HCT116 (cell line): ENCODE results near the gene FARP1. TPM values are rescaled to one million over a fixed set of nuclear protein-coding genes. Genes with fewer than 3 reads are reported as not detected.

Source experiments
- ATAC-seq: fragments of 200-7000 bp; cut with Tn5 transposase; 2 replicates; pipeline ENCODE4 v1.9.1; 2020; ENCODE audit warnings: mild to moderate bottlenecking, moderate library complexity
- BruUV-seq: library from RNA; stranded (reverse); fragments of 400-500 nt; replicated peaks from 2 replicates; lab custom pipeline; 2021; lab: Mats Ljungman, UMichigan
- CTCF ChIA-PET: fragments of 300-600 bp; sonication (Branson Sonifier 250); formaldehyde crosslinking; loops from one replicate; lab custom pipeline; 2021; ENCODE audit warnings: antibody characterized with exemption; lab: Charles Lee
- POLR2A ChIA-PET: fragments of 300-600, 350-600 bp; sonication (Branson Sonifier 250); formaldehyde crosslinking; loops from one replicate; lab custom pipeline; 2021; ENCODE audit warnings: antibody characterized with exemption; lab: Charles Lee
- RAD21 ChIA-PET, 2 experiments: fragments of 300-600 bp; sonication (Branson Sonifier 250); formaldehyde crosslinking; loops; one replicate each; lab custom pipeline; 2023; ENCODE audit warnings: low total read pairs in 2 of 2; ENCODE audit not compliant: uncharacterized antibody in 2 of 2, unreplicated experiment in 2 of 2, low non-redundant PET in 1 of 2; lab: Charles Lee
- DNase-seq: peaks from one replicate; pipeline ENCODE4 v3.0.0-alpha.2; 2010; ENCODE audit warnings: low read depth, low spot score
- H2AFZ ChIP-seq: fragments of 200-600 bp; shearing (Covaris generic), sonication (generic); 2 replicates; pipeline ENCODE4 v1.6.1; 2017; ENCODE audit warnings: low read depth, mixed run types, mixed read lengths, antibody characterized with exemption, low read length; ENCODE audit not compliant: poor library complexity, severe bottlenecking
- H3K27ac ChIP-seq: 2 replicates; pipeline ENCODE4 v1.5.1; 2012; ENCODE audit warnings: low read depth, low read length
- H3K27me3 ChIP-seq: fragments of 200-600 bp; sonication (generic); 2 replicates; pipeline ENCODE4 v1.6.1; 2016; ENCODE audit warnings: mixed run types, low read length, mixed read lengths; ENCODE audit not compliant: insufficient read depth
- H3K36me3 ChIP-seq, 2 experiments: fragments of 200-500 bp in 1 of 2; fragments of 200-600 bp in 1 of 2; sonication (Bioruptor generic) in 1 of 2; sonication (generic) in 1 of 2; 2 replicates each; pipeline versions ENCODE4 v1.5.1 to v1.6.1; 2014 to 2016; ENCODE audit warnings: low read length in 2 of 2, inconsistent platforms in 1 of 2, mixed read lengths in 1 of 2, mixed run types in 1 of 2; ENCODE audit not compliant: insufficient read depth in 2 of 2, control insufficient read depth in 1 of 2
- H3K4me1 ChIP-seq, 2 experiments: fragments of 200-600 bp in 1 of 2; sonication (generic) in 1 of 2; 2 replicates each; pipeline versions ENCODE4 v1.5.1 to v1.6.1; 2012 to 2017; ENCODE audit warnings: low read length in 2 of 2, inconsistent platforms in 1 of 2, mild to moderate bottlenecking in 1 of 2, mixed read lengths in 1 of 2, mixed run types in 1 of 2, moderate library complexity in 1 of 2; ENCODE audit not compliant: insufficient read depth in 2 of 2, control insufficient read depth in 1 of 2
- H3K4me2 ChIP-seq: fragments of 200-600 bp; sonication (generic); 2 replicates; pipeline ENCODE4 v1.6.1; 2017; ENCODE audit warnings: mixed run types, low read length, mixed read lengths
- H3K4me3 ChIP-seq, 2 experiments: fragments of 200-600 bp in 1 of 2; sonication (generic) in 1 of 2; replicated peaks in 1 of 2; 2 replicates each; pipeline ENCODE4 v1.5.1; 2011 to 2016; ENCODE audit warnings: low read length in 2 of 2, control low read depth in 1 of 2, low read depth in 1 of 2, mild to moderate bottlenecking in 1 of 2, mixed read lengths in 1 of 2, mixed run types in 1 of 2
- H3K79me2 ChIP-seq: fragments of 200-600 bp; sonication (generic); 2 replicates; pipeline ENCODE4 v1.6.1; 2017; ENCODE audit warnings: mild to moderate bottlenecking, mixed run types, low read length, moderate library complexity, mixed read lengths; ENCODE audit not compliant: insufficient read depth
- H3K9ac ChIP-seq: fragments of 200-600 bp; sonication (generic); 2 replicates; pipeline ENCODE4 v1.6.1; 2016; ENCODE audit warnings: low read length, mixed read lengths
- H3K9me2 ChIP-seq: fragments of 200-600 bp; sonication (generic), shearing (Covaris generic); 2 replicates; pipeline ENCODE4 v1.6.1; 2017; ENCODE audit warnings: mixed run types, mild to moderate bottlenecking, moderate library complexity; ENCODE audit not compliant: insufficient read depth
- H3K9me3 ChIP-seq, 2 experiments: fragments of 200-500 bp in 1 of 2; fragments of 200-600 bp in 1 of 2; sonication (Bioruptor generic) in 1 of 2; sonication (generic) in 1 of 2; 2 replicates each; pipeline ENCODE4 v1.6.1; 2014 to 2017; ENCODE audit warnings: low read length in 2 of 2, mixed read lengths in 2 of 2, inconsistent platforms in 1 of 2, low read depth in 1 of 2, mild to moderate bottlenecking in 1 of 2, mixed run types in 1 of 2, moderate library complexity in 1 of 2; ENCODE audit not compliant: control insufficient read depth in 1 of 2, insufficient read depth in 1 of 2
- H4K20me1 ChIP-seq: fragments of 200-600 bp; sonication (generic), shearing (Covaris generic); 2 replicates; pipeline ENCODE4 v1.6.1; 2017; ENCODE audit warnings: mixed run types, mild to moderate bottlenecking, moderate library complexity; ENCODE audit not compliant: insufficient read depth
- CBX3 ChIP-seq: IDR thresholded peaks from 2 replicates; pipeline ENCODE4 v1.6.1; 2012; ENCODE audit warnings: low read depth
- EGR1 ChIP-seq: IDR thresholded peaks from 2 replicates; pipeline ENCODE4 v1.6.1; 2012; ENCODE audit warnings: low read depth
- EZH2phosphoT487 ChIP-seq: fragments of 200-600 bp; IDR thresholded peaks from 2 replicates; pipeline ENCODE4 v1.6.1; 2018; ENCODE audit warnings: antibody characterized with exemption, borderline replicate concordance
- JUND ChIP-seq: IDR thresholded peaks from 2 replicates; pipeline ENCODE4 v1.6.1; 2012
- RAD21 ChIP-seq: IDR thresholded peaks from 2 replicates; pipeline ENCODE4 v1.6.1; 2012; ENCODE audit warnings: low read depth, mild to moderate bottlenecking
- SIN3A ChIP-seq: IDR thresholded peaks from 2 replicates; pipeline ENCODE4 v1.6.1; 2012; ENCODE audit warnings: low read depth
- SRF ChIP-seq: IDR thresholded peaks from 2 replicates; pipeline ENCODE4 v1.6.1; 2012; ENCODE audit warnings: low read depth
- YY1 ChIP-seq: IDR thresholded peaks from 2 replicates; pipeline ENCODE4 v1.6.1; 2011; ENCODE audit warnings: low read length, low read depth, moderate library complexity, mild to moderate bottlenecking; ENCODE audit not compliant: insufficient replicate concordance; ENCODE audit errors: extremely low read depth
- ZFX ChIP-seq: fragments of 450-650 bp; IDR thresholded peaks from 2 replicates; pipeline ENCODE4 v1.6.1; 2017
- intact Hi-C: fragments of 100-400 bp; cut with micrococcal nuclease; formaldehyde crosslinking; loops from 2 replicates; pipeline ENCODE4 v1.10.0; 2022
- total RNA-seq: library from RNA; stranded (reverse); gene quantifications from one replicate; pipeline ENCODE4 v1.2.1, GENCODE V29; 2021; ENCODE audit not compliant: unreplicated experiment
- TF ChIP-seq, protein P1 (sequence below): IDR thresholded peaks from 2 replicates; pipeline ENCODE4 v1.6.1; 2012
- TF ChIP-seq, protein P2 (sequence below): IDR thresholded peaks from 2 replicates; pipeline ENCODE4 v1.6.1; 2012; ENCODE audit warnings: low read depth
- TF ChIP-seq, protein P3 (sequence below): IDR thresholded peaks from 2 replicates; pipeline ENCODE4 v1.6.1; 2012

The FARP1 gene
- total RNA-seq, 1 experiment from 2014 or later = 30.5 TPM

- no peak overlapping the region for H3K27ac ChIP-seq
- TF ChIP-seq SIN3A (no peak), JUND (no peak), EZH2phosphoT487 (no peak), EGR1 (no peak), CBX3 (no peak), ZFX (no peak), YY1 (no peak), RAD21 (no peak), SRF (no peak)
- TF ChIP-seq, protein P1, sequence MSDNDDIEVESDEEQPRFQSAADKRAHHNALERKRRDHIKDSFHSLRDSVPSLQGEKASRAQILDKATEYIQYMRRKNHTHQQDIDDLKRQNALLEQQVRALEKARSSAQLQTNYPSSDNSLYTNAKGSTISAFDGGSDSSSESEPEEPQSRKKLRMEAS = no peak
- TF ChIP-seq, protein P2, sequence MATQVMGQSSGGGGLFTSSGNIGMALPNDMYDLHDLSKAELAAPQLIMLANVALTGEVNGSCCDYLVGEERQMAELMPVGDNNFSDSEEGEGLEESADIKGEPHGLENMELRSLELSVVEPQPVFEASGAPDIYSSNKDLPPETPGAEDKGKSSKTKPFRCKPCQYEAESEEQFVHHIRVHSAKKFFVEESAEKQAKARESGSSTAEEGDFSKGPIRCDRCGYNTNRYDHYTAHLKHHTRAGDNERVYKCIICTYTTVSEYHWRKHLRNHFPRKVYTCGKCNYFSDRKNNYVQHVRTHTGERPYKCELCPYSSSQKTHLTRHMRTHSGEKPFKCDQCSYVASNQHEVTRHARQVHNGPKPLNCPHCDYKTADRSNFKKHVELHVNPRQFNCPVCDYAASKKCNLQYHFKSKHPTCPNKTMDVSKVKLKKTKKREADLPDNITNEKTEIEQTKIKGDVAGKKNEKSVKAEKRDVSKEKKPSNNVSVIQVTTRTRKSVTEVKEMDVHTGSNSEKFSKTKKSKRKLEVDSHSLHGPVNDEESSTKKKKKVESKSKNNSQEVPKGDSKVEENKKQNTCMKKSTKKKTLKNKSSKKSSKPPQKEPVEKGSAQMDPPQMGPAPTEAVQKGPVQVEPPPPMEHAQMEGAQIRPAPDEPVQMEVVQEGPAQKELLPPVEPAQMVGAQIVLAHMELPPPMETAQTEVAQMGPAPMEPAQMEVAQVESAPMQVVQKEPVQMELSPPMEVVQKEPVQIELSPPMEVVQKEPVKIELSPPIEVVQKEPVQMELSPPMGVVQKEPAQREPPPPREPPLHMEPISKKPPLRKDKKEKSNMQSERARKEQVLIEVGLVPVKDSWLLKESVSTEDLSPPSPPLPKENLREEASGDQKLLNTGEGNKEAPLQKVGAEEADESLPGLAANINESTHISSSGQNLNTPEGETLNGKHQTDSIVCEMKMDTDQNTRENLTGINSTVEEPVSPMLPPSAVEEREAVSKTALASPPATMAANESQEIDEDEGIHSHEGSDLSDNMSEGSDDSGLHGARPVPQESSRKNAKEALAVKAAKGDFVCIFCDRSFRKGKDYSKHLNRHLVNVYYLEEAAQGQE = no peak
- TF ChIP-seq, protein P3, sequence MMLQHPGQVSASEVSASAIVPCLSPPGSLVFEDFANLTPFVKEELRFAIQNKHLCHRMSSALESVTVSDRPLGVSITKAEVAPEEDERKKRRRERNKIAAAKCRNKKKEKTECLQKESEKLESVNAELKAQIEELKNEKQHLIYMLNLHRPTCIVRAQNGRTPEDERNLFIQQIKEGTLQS = no peak
- H3K4me3 ChIP-seq = no peak overlapping the region
- H4K20me1 ChIP-seq = no peaks in the 10 kb centered on the region
- H3K9me2 ChIP-seq = no peaks in the 10 kb centered on the region
- no peak overlapping the region for H3K4me2 ChIP-seq
- CTCF ChIA-PET = no interaction called here
- DNase-seq (no peak), ATAC-seq (no peak)
- RAD21 ChIA-PET = no interaction called here
- H2AFZ ChIP-seq = no peak overlapping the region
- no peaks in the 10 kb centered on the region for H3K9me3 ChIP-seq
- no peaks in the 10 kb centered on the region for H3K27me3 ChIP-seq
- intact Hi-C loops = no loop called here
- no peaks in the 10 kb centered on the region for H3K4me1 ChIP-seq
- H3K9ac ChIP-seq = no peak overlapping the region
- POLR2A ChIA-PET = no interaction called here
- no peaks in the 10 kb centered on the region for H3K79me2 ChIP-seq
- no TSS peak for BruUV-seq
- H3K36me3 ChIP-seq = no peaks in the 10 kb centered on the region
Measured at GRCh38 chr13:98181111-98181815, 38.4 kb downstream of the FARP1 start.
